ENCODE data around the gene SRP9. TPM values are rescaled to one million over a fixed set of nuclear protein-coding genes. Genes with fewer than 3 reads are reported as not detected.
"Not testable (repeated sequence)": the region's sequence is repeated elsewhere in the genome, so short reads cannot be mapped to it uniquely, and the experiment has no call there.

SRP9 gene
- total RNA-seq, 2 experiments from 2014 or later, result 263 to 308 TPM

- peak overlapping the region; percentile 5 for H3K27ac Mint-ChIP-seq
- H3K4me1 Mint-ChIP-seq; ATAC-seq; intact Hi-C loops (cut with DNase I, micrococcal nuclease); POLR2A ChIA-PET; H3K27me3 Mint-ChIP-seq; H3K9me3 Mint-ChIP-seq (ENCODE audit: low read depth); CTCF ChIA-PET; H3K36me3 Mint-ChIP-seq (ENCODE audit: low read depth); H3K4me3 Mint-ChIP-seq; DNase-seq: not testable (repeated sequence)
Observed at GRCh38 chr1:225836296-225836695, 58.7 kb downstream of the SRP9 start.

DNA sequence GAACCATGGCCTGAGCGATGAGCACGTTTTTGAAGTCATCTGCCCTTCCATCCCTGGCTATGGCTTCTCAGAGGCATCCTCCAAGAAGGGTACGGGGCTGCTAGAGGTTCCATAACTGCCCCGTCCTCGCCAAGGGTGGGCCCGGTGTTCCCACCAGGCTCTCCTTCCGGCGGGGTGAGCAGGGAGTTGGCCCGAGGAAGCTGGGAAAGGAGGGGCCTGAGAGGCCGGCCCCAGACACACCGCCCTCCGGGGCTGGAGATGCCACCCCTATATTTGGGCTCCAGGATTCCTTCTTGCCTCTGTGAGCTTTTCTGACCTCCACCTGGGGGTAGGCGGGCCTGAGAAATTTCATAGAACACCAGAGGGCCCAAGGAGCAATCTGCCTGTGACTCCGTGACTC lies 61.2 kb downstream of the SRP9 start:
- peaks cover 11% of the 10 kb centered on the region for H3K4me1 Mint-ChIP-seq
- no peaks in the 10 kb centered on the region for H3K9me3 Mint-ChIP-seq (ENCODE audit: low read depth)
- no peaks in the 10 kb centered on the region for H3K27me3 Mint-ChIP-seq
- ChIA-PET POLR2A (no interaction called here), CTCF (interaction anchor here (0.5 to 0.6 kb wide), 2 partner anchors 72 to 365 kb away, joined by 3 to 4 read pairs; no protein-coding TSS in a partner anchor)
- intact Hi-C loops (cut with DNase I, micrococcal nuclease), result no loop called here
- no peaks in the 10 kb centered on the region for H3K36me3 Mint-ChIP-seq (ENCODE audit: low read depth)
- H3K4me3 Mint-ChIP-seq, result no peak overlapping the region
- ATAC-seq (no peak), DNase-seq (no peak)
- no peak overlapping the region for H3K27ac Mint-ChIP-seq

Other genes with a start within 250 kb of the SRP9 start
- under 1 TPM; 0.62 to 0.81 TPM for gene ENAH, start 124.7 kb upstream of the SRP9 start, total RNA-seq
- 1 to 10 TPM; 2.5 to 2.6 TPM for gene EPHX1, start 32.3 kb downstream of the SRP9 start, total RNA-seq
- 10 to 100 TPM; 47.3 to 48.0 TPM for gene TMEM63A, start 104.6 kb downstream of the SRP9 start, total RNA-seq
- not detected for gene LEFTY1, start 111.3 kb downstream of the SRP9 start, total RNA-seq
- 100 to 1,000 TPM; 106 to 126 TPM for gene PYCR2, start 146.4 kb downstream of the SRP9 start, total RNA-seq
- not detected for gene LEFTY2, start 163.4 kb downstream of the SRP9 start, total RNA-seq
- 10 to 100 TPM; 13.5 to 15.0 TPM for gene SDE2, start 221.5 kb downstream of the SRP9 start, total RNA-seq

Data from activated CD4-positive, alpha-beta T cell treated with anti-CD3 and anti-CD28 coated beads for 36 hours (primary cell).